DMS53 (cell line): ENCODE results near the gene MAGEF1.
"Not testable (repeated sequence)": the region's sequence is repeated elsewhere in the genome, so short reads cannot be mapped to it uniquely, and the experiment has no call there.

ENCODE experiments used
- DNase-seq: peaks from one replicate; lab custom pipeline; 2025; lab: John Stamatoyannopoulos, UW

Gene MAGEF1

DNA sequence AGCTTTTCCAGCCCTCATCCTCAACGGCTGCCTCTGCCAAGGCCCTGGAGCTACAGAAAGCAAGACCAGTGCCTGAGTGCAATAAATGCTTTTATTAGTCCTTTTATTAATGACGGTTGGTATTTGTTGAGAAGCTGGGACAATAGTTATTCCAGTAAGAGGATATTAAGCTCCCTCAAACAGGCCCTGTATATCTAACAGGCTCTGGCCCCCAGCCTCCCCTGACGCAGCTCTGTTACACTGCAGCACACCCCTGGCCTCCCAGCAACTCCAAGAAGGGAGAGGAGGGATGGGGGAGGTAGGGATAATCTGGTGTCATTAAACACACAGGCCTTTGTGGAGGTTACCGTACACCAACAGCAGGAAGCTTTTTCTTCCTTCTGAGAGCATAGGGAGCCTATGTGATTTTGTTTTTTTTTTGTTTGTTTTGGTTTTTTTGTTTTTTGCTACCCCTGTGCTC, 30.8 kb upstream of the MAGEF1 start:
- DNase-seq, result no peak

DNA sequence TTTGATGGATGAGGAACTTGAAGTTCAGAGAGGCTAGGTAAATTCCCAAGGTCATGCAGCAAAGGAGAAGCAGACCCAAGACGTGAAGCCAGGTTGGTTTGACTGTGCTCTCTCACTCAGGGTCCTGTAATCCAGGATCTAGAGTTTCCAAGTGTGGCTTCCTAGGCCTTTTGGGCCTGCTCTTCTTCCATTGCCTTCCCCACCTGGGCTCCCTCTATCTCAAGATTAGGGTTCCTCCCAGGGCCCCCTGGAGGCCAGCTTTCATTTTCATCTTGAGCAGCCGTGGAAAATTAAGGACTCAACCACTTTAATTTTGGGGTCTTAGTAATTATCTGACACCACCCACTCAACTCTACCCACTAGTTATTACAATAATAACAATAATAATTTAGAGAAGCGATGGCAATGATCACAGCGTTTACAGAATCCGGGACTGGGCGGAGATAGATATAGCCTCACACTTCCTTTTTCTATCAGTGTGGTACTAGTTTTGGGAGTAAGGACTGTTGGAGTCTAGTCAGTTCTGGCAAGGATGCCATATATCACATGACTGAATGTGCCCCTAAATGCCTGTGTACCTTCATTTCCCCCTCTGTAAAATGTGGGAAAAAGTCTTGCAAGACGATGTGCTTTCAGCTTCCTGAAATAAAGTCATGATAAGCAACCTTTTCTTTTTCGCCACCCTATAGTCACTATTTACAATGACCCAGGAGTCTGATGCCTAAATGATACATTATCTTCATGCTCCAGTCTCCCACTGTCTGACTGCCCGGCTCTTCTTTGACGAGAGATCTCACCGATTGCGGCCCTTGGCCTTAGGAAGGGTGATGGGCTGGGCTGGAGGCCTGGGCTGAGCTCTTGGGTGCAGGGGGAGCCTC, 30.2 kb upstream of the MAGEF1 start:
- no peak for DNase-seq

DNA sequence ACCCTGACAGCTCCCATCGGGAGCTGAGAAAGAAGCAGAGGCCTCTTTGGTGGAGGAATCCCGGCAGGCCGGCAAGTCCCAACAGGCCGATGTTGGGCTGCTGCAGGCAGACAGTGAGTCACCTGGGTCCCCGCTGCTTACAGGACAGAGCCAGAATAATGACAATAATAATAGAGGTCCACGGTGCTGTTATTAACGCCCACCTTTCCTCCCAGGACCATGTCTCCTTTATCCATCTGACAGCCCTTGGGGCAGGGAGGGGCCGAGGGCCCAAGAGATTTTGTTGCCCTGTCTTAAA, 29.3 kb upstream of the MAGEF1 start:
- no peak for DNase-seq

DNA sequence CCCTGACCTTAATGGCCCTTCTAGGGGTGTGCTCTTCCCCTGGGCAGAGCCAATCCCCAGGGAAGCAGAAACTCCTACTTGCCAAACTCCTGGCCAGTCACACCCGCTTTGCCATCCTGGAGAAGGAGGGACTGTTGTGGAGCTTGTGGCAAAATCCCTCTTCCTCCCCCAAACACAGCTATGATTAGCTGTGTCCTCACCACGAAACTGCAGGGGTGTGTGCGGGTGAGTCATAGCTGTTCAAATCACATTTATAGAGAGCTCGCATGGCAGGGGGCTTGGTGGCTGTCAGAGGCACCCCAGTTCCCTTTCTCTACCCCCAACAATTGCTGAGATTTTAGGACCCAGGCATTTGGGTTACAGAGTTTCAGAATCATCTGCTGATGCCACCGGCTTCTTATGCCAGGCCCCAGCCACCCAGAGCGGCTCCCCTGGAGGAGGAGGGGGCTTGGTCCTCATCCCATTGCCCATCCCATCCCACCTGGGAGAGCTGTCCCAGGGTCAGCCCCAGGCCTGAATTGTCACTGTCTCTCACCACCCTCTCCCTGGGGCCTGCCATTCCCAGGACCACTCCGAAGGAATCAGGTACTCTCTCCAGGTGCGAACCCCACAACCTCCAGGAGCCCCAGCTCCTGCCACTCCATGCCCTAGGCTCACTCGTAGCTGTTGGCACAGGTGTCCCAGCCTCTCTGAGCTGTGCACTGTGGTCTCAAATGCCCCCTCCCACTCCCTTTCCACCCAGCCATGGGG, 28.8 kb upstream of the MAGEF1 start:
- DNase-seq, result no peak

DNA sequence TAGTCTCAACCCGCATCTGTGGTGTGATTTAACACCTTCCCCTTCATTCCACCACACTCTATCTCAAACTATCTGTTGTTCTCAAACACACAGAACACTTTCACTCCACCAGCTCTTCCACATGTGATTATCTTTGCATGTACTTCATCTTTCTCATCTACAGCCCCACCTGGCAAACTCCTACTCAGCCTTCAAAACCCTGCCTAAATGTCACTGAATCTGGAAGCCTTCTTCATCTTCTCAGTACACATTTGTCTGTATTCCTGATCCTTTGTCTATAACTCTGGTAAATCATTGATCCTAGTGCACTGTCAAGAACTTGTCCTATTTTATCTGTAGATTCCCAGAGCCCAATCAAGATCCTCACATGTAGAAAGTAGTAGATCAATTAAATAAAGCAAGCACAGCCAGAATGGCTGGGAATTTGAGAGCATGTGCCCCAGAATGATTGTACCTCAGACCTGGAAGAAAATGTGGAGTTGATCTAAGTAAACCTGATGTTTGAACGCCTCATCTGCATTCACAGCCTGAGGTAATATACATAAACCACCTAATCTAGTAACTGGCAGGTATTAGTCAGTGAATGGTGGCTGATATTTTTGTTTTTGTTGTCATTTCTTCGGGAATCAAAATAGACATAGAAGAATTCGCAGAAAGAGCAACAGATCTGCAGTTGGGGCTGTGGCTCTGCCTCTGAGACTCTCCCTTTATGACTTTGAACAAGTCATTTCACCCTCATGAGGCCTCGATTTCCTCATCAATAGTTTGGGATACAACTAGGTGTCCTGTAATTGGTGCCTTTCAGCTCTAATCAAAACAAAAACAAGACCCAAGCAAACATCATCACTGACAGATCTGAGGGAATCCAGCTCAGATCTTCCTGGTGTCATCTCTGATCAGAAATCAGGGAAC, 28.0 kb upstream of the MAGEF1 start:
- no peak for DNase-seq

DNA sequence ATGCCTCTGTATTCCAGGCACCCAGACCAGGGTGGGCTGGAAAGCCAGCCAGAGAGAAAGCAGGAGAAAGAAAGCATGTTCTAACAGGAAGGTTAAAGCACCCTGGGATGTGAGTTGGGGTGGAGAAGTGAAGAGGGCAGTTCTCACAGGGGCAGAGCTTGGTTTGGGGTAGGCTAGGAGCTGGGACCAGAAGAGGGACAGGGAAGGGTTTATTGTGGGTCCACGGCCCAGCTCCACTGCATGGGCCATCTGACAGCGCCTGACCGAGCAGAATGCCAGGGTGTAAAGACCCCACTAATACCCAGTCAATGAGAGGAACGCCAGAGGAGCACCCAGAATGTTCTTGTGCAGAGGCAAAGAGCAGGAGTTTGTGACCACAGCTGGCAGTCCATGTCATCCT, 27.1 kb upstream of the MAGEF1 start:
- DNase-seq, result peak; percentile 37

DNA sequence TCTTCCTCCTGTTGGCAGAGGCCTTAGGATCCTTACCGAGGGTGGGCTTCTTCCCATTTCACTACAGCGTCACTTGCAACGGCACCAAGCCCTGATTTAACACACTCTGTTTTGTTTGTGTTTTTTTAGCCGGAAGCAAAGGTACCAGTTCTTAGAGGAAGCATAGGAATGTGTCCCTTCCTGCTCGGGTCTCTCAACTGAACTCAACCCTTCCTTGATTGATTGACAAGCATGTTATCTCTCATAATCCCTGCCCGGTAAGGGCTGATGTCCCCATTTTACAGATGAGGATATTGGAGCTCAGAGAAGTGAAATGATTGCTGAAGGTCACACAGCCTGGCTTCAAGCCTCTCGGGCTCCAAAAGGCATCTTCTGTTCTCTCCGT, 26.6 kb upstream of the MAGEF1 start:
- DNase-seq, result no peak

DNA sequence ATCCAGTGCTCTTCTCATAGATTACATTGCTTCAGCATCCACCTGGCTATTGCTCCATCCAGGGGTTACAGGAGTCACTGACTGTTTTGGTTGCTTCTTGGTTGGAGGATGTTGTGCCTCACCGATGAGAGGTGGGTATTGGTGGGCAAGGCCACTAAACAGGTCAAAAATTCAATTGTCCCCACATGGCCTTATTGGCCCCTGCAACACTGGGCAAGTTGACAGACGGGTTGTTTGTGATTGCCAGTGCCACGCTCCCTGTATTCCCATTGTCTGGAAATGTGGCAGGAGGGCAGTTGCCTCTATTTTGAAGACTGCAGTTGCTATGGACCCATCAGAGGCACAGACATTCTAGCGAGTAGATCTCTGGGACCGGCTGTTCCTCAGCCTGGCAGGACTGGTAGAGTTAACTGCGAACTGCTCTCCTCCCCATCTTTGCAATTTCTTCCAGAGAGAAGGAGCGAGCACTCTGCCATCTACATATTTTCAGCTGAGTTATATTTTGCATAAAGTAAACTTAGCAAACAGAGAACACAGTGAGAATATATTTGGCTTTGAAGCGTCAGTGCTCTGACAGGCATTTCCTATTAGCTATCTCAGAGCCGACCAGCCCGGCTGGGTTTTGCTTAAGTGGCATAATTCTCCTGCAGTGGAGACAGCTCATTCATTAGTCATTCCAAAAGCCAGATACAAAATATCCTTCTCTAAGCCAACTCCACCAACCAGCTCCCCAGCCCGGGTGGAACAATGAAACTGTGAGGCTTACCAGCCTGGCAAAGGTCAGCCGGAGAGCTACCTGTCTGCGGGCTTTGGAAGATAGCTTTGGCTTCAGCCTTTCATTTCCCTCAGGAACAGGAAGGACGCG, 26.0 kb upstream of the MAGEF1 start:
- peak; percentile 33 for DNase-seq

DNA sequence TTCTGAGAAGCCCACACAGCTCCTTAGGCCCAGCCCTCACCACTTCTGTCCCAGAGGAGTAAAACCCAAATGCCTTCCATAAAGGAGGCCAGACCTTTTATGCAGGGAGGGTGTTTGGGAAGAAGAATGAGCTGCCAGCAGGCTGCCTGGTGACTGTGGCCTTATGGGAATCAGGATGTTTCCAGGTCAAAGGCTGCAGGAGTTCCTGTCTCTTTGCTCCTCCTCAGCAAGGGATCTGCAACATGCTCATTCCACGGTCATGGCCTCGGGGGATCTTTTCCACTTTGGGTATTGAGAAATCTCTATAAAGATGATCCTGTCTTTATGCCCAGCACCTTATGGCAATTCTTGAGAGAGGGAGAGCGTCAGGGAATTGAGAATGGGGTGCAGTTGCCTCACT, 25.2 kb upstream of the MAGEF1 start:
- DNase-seq, result no peak

DNA sequence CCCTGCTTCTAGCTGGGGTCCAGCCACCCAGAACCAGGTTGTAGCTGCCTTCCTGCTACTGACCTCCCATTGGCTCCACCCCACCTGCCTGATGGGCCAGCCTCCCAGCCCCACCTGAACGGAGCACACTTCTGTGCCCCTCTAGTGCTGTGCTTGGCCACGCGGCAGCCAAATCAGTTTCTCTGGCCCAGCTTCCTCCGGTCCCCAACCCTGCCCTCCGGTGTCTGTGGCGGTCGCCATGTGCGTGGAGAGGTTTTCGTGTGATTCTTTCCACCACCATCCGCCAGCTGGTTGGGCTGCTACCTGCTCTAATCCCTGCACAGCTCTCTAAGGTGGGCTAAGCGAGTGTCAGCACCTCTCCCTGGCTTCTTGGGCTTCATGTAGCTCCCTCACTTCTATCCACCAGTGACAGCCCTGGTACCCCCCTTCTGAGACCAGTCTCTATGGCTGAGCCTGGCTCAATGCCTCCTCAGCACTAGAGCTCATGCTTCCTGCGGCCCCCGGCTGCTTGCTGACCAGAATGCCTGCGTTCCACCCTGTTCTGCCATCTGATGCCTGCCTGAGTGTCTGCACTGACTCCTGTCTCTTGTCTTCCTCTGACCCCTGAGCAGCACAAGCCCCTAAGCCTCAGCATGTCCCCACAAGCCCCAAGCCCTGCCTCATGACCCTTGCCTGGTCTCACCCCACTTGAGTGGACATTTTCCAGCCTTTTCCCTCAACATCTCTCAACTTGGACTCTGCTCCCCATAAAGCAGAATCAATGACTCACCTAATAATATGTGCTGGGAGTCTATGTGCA, 23.2 kb upstream of the MAGEF1 start:
- no peak for DNase-seq

DNA sequence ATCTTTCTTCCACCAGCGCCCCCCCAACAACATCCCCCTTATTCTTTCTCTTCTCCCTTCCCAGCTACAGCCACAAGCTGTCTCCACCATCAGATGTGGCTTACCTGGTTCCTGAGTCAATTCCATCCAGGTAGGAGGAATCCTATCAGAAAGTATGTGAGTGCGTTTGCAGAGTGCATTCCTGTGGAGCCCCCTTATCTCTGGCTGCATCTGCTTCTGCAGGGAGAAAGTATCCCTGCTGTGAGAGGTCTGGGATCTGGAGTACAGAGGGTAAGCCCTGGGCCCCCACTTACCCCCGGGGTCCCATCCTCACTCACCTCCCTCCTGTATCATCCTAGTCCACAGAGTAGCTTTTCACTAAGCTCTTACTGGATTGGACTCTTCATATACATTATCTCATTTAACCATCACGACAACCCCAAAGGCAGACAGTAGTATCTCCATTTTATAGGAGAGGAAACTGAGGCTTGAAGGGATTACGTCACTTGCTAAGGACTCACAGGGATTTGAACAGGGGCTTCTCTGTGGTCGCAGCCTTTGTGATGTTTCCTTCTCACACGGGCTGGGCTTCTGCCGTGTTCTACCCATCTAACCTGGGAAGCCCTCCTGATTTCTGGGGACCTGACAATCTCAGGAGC, 22.2 kb upstream of the MAGEF1 start:
- no peak for DNase-seq

DNA sequence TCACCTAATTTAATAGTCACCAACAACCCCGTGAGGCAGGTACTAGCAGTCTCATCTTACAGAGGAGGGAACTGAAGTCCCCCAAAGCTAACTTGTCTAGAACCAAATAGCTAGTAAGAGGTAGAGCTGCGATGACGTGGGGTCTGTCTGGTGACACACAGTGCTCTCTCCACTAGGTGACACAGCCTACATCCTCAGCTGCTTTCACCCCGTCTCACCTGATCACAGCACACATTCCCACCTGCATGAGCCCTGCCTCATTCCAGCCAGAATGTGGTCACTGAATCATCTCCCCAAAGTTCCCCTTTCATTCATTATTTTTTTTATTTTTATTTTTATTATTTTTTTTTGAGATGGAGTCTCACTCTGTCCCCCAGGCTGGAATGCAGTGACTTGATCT, 21.3 kb upstream of the MAGEF1 start:
- no peak for DNase-seq

DNA sequence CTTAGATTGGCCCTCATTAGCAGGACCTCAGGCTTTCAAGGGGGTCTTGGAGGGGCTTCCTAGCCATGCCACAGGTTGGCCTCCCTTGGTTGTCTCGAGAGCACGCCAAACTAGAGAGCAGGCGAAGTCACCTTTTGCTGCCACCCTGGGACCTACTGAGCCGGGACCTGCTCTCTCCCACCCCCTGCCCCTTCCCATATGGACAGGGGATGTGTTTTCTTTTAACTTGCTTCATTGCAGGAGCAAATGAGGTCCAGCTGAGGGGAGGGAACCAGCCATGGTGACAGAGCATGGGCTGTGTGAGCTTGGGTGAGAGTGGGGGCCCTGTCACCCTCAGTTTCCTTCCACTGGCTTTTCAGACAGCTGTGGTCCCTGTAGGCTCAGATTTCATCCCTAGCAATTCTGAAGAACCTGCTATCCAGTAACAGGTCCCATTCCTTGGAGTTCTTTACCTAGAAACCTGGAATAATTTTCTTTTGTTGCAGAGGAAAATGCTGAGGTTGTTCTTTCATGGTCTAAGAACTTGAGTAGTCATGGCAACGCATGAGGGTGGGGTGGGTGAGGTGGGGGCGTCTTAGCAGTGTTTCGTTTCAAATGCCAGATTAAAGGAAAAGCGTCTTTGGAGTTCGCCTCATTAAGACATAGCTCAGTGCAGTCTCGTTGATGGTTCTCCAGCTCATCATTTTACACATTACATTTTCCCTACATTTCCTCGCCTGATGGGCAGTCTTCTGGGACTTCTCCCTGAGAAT, 20.1 kb upstream of the MAGEF1 start:
- DNase-seq, result no peak

DNA sequence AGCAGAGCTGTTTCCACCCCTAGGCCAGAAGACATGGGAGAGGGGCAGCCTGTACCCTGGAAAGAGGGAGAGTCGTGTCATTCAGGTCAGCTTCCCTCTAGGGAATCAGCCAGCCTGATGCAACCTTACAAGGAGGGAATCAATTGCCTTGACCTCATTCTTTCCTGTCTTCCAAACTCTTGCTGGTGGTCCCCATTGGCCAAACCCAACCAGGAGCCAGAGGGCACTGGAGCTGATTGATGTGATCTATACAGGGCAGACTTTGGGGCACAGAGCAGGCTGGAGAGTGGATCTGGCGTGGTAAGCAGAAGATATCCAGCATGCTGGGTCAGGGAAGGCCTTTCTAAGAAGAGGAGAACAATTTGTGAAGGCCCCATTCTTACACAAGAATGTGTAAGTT, 19.1 kb upstream of the MAGEF1 start:
- no peak for DNase-seq

DNA sequence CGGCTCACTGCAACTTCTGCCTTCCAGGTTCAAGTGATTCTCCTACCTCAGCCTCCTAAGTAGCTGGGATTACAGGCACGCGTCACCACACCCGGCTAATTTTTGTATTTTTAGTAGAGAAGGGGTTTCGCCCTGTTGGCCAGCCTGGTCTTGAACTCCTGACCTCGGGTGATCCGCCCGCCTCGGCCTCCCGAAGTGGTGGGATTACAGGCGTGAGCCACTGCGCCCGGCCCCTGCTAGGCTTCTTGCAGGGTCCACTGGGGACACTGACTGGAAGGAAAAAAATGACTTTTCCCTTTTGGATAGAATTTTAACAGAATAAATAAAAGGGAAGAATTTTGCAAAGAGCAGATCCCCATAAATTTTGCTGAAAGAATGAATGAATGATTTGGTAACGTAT, 17.3 kb upstream of the MAGEF1 start:
- not testable (repeated sequence) for DNase-seq

DNA sequence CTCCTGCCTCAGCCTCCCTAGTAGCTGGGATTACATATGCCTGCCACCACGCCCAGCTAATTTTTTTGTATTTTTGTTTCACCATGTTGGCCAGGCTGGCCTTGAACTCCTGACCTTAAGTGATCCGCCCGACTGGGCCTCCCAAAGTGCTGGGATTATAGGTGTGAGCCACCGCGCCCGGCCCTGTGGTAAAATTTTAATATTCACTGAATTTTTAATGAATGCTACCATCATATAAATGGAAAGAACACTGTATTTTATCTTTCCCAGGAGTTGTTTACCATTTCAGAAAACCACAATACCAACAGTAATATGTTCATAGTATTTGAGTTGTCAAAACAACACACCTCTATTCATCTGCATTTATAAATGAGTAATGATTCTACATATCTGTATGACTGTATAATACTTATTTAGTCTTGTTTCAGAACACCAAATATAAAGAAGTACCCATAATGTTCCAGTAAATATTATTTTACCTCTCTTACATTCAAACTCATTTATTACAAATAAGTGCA, 16.2 kb upstream of the MAGEF1 start:
- no peak for DNase-seq

DNA sequence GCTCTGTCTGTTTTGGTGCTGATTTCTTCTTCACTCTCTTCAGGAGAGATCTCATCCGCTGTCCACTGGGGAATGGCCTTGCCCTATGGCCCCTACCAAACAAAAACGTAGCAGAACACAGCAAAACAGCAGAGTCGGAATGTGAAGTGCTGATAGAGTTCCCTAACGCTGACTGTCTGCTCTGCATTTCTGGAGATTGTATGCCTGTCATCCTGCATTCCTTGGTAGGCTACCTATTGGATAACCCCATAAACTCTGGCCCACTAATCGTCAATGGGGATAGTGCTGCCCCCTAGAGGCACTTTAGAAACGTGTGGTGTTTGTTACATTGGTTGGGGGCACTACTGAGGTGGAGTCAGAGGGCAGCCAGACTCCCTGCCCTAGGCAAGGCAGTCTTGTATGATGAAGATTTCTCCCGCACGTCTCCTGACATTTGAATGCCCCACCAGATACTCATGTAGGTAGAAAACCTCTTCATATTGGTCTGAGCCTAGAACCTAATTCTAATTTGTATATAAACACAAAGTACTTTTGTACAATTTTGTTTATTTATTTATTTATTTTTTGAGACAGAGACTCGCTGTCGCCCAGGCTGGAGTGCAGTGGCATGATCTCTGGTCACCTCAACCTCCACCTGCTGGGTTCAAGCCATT, 15.6 kb upstream of the MAGEF1 start:
- peak; percentile 84 for DNase-seq

DNA sequence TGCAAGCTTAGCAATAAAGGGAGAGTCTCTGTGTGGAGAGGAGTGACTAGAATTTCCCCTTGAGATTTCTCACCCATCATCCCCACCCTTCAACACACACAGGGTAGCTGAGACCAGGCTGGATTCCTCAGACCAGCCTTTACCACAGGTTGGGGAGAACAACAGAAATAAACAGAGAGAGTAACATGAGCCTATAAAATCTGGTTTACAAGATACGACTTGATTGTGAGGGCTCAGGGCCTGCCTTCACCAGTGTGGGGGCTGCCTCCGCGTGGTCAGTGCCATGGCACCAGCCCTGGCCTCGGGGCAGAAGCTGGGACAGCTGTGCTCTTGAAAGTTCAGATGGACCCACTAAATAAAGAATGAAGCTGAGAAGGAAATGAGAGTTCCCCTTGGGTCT, 14.6 kb upstream of the MAGEF1 start:
- no peak for DNase-seq
